ENCODE data around the gene ENOX1. TPM values are rescaled to one million over a fixed set of nuclear protein-coding genes. Genes with fewer than 3 reads are reported as not detected.

Gene ENOX1
- total RNA-seq, 1 donor from 2014 or later = 0.60 TPM

DNA sequence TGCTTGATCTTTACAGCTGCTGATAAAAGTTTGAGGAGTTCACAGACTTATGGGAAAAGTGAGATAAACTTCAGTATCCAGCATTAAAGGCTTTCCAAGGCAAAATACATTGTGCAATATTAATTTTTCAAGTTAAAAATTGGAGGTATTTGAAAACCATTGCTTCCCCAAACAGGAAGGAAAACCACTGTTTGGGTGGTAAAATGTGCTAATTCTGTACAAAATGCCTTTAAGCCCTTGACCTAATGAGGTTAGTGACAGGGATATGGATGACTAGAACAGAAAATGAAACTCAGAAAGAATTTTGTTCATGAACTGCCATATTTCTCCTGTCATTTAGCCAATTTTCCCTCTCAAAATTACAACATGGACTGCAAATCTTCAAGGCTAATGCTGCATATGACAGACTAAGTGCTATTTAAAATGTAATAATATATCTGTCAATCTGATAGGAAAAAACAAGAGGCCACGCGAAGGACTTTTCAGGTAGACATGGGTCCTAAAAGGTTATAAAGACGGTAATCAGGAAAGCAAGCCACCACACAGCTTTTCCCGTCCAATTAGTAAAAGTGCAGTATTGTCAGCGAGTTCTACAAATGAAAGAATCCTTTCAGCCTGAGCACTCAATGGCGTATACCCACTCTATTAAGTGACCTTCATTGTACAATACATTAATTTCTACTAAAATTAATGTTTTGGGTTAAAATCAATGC lies 212.8 kb downstream of the ENOX1 start:
- intact Hi-C loops (cut with micrococcal nuclease) = no loop called here
- H3K36me3 ChIP-seq = no peaks in the 10 kb centered on the region
- H3K4me1 ChIP-seq = peaks cover 11% of the 10 kb centered on the region
- no peak overlapping the region for H3K27ac ChIP-seq (replicated peaks)
- no peak overlapping the region for H3K4me3 ChIP-seq
- no peaks in the 10 kb centered on the region for H3K9me3 ChIP-seq (replicated peaks)
- TF ChIP-seq, protein P1, sequence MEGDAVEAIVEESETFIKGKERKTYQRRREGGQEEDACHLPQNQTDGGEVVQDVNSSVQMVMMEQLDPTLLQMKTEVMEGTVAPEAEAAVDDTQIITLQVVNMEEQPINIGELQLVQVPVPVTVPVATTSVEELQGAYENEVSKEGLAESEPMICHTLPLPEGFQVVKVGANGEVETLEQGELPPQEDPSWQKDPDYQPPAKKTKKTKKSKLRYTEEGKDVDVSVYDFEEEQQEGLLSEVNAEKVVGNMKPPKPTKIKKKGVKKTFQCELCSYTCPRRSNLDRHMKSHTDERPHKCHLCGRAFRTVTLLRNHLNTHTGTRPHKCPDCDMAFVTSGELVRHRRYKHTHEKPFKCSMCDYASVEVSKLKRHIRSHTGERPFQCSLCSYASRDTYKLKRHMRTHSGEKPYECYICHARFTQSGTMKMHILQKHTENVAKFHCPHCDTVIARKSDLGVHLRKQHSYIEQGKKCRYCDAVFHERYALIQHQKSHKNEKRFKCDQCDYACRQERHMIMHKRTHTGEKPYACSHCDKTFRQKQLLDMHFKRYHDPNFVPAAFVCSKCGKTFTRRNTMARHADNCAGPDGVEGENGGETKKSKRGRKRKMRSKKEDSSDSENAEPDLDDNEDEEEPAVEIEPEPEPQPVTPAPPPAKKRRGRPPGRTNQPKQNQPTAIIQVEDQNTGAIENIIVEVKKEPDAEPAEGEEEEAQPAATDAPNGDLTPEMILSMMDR (IDR thresholded peaks at IDR 0.05; ENCODE audit: borderline replicate concordance) = no peak
- no peak for DNase-seq
- H3K27me3 ChIP-seq (ENCODE audit: low read depth) = no peaks in the 10 kb centered on the region

DNA sequence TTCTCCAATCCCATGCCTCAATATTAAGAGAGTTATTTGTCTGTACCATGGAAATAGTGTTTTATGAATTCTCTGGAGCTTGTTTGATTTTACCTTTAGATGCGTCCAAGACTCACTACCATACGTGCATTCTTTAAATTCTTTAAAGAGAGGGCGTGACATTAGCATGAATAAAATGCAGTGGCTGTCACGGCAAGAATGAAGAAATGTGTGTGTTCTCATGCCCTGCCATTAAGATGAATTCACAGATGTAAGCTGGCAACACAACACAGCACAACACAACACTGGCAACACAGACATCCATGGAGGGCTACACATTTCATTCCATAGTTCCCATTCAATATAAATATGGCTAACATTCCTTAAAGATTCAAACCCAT lies 213.4 kb downstream of the ENOX1 start:
- intact Hi-C loops (cut with micrococcal nuclease) = no loop called here

DNA sequence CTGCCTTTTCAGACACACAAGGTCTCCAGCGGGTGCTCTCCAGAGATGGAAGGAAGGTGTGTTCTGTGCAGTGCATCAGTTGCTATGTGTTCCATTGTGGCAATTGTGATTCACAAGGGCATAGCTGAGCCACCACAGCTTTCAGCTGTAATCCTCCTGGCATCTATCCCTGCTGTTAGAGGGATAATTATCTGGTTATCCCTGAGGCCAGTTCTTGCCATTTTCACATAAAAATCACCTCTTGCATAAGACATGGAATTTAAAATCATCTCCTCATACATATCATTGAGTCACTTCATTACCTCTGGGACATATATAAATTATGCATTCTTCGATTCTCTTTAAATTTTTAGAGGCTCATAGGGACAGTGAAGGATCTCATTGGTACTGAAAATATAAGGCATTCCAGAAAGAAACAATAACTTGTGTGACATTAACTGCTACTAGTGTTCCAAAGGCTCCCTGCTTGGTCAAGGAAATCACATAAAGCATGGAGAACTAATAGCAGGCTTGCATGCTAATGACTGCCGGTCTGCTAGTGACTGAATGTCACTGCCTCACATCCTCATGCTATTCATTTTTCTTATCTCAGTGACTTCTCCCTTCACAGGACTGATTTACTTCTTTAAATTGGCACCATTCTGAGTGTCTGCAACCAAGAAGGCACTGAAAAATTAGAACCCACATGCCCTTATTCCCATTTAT lies 214.0 kb downstream of the ENOX1 start:
- H3K27me3 ChIP-seq (ENCODE audit: low read depth) = no peaks in the 10 kb centered on the region
- H3K9me3 ChIP-seq (replicated peaks) = no peaks in the 10 kb centered on the region
- no peak overlapping the region for H3K27ac ChIP-seq (replicated peaks)
- intact Hi-C loops (cut with micrococcal nuclease) = no loop called here
- H3K36me3 ChIP-seq = no peaks in the 10 kb centered on the region
- no peak for DNase-seq
- TF ChIP-seq, protein P1 (IDR thresholded peaks at IDR 0.05; ENCODE audit: borderline replicate concordance) = no peak
- H3K4me1 ChIP-seq = peaks cover 21% of the 10 kb centered on the region
- H3K4me3 ChIP-seq = no peak overlapping the region

More for the DNA sequence above, 213.4 kb downstream of the ENOX1 start:
- TF ChIP-seq, protein P1 (IDR thresholded peaks at IDR 0.05; ENCODE audit: borderline replicate concordance) = no peak
- Histone ChIP-seq H3K4me1 (peaks cover 16% of the 10 kb centered on the region), H3K27me3 (ENCODE audit: low read depth) (no peaks in the 10 kb centered on the region), H3K27ac (replicated peaks) (no peak overlapping the region), H3K4me3 (no peak overlapping the region), H3K9me3 (replicated peaks) (no peaks in the 10 kb centered on the region), H3K36me3 (no peaks in the 10 kb centered on the region)
- no peak for DNase-seq

DNA sequence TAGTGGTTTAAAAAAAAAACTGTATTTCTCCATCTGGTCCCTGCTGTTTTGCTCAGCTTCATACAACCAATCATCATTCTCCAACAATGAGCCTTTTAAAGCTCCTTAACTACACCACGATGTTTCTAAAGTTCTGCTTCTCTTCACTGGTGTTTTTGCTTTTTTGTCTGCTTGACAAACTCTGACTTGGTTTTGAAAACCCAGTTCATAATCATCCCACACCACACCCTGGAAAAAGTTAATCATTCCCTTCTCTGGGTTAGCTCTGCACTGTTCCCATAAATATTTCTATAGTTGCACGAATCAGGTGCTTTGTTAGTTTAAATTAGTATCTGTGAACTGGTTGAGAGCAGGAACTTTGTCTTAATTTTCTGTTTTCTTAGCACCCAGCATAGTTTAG lies 217.1 kb downstream of the ENOX1 start:
- TF ChIP-seq, protein P1 (IDR thresholded peaks at IDR 0.05; ENCODE audit: borderline replicate concordance) = no peak

DNA sequence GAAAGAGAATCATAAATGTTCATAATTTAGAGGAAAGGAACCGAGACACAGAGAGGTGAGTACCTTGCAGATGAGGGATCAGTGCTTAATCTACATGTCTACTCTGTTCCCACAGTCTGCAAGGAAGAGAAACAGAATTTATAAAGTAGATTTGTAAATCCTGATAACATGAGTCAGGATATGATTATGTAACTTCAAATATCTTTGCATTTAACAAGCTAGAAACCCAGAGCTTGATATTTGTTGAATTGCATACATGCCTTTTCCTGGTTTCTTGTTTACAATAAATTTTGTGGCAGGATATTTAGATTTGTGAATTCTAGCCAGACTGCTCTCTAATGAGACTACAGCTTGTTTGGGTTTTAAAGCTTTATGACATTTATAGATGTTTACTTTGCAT lies 219.2 kb downstream of the ENOX1 start:
- H3K4me3 ChIP-seq = no peak overlapping the region
- TF ChIP-seq, protein P1 (IDR thresholded peaks at IDR 0.05; ENCODE audit: borderline replicate concordance) = no peak
- no peak overlapping the region for H3K27ac ChIP-seq (replicated peaks)
- H3K4me1 ChIP-seq = peaks cover 13% of the 10 kb centered on the region
- intact Hi-C loops (cut with micrococcal nuclease) = no loop called here
- H3K27me3 ChIP-seq (ENCODE audit: low read depth) = no peaks in the 10 kb centered on the region
- no peaks in the 10 kb centered on the region for H3K36me3 ChIP-seq
- no peaks in the 10 kb centered on the region for H3K9me3 ChIP-seq (replicated peaks)
- no peak for DNase-seq

More for the DNA sequence above, 217.1 kb downstream of the ENOX1 start:
- no peak overlapping the region for H3K4me3 ChIP-seq
- H3K4me1 ChIP-seq = peaks cover 21% of the 10 kb centered on the region
- no peak overlapping the region for H3K27ac ChIP-seq (replicated peaks)
- intact Hi-C loops (cut with micrococcal nuclease) = no loop called here
- no peaks in the 10 kb centered on the region for H3K9me3 ChIP-seq (replicated peaks)
- no peak for DNase-seq
- H3K36me3 ChIP-seq = no peaks in the 10 kb centered on the region
- H3K27me3 ChIP-seq (ENCODE audit: low read depth) = no peaks in the 10 kb centered on the region
